HEK293 (cell line): ENCODE measurements around the gene SNRNP70.

Experiments
- BCL11A ChIP-seq: fragments of 450-650 bp; formaldehyde crosslinking; IDR thresholded peaks from 2 replicates; pipeline ENCODE4 v1.5.1; 2016; ENCODE audit warnings: low read depth, missing biosample characterization, missing genetic modification characterization
- MZF1 ChIP-seq: fragments of 450-650 bp; formaldehyde crosslinking; IDR thresholded peaks from 2 replicates; pipeline ENCODE4 v1.5.1; 2017; ENCODE audit warnings: missing biosample characterization, missing genetic modification characterization, borderline replicate concordance
- REPIN1 ChIP-seq: fragments of 450-650 bp; formaldehyde crosslinking; IDR thresholded peaks from 2 replicates; pipeline ENCODE4 v1.5.1; 2017; ENCODE audit warnings: missing biosample characterization, missing genetic modification characterization, low read depth
- ZBTB7A ChIP-seq: fragments of 450-650 bp; formaldehyde crosslinking; IDR thresholded peaks from 2 replicates; pipeline ENCODE4 v1.5.1; 2016; ENCODE audit warnings: low read depth, missing biosample characterization, missing genetic modification characterization
- ZIC2 ChIP-seq: fragments of 450-650 bp; formaldehyde crosslinking; IDR thresholded peaks from 2 replicates; pipeline ENCODE4 v1.5.1; 2016; ENCODE audit warnings: missing biosample characterization, missing genetic modification characterization
- ZNF24 ChIP-seq: fragments of 450-650 bp; formaldehyde crosslinking; IDR thresholded peaks from 2 replicates; pipeline ENCODE4 v1.5.1; 2016; ENCODE audit warnings: missing biosample characterization, missing genetic modification characterization
- ZNF274 ChIP-seq, 2 experiments: fragments of 200-500 bp in 1 of 2; fragments of 450-650 bp in 1 of 2; sonication (Bioruptor generic) in 1 of 2; formaldehyde crosslinking in 1 of 2; IDR thresholded peaks; 2 replicates each; pipeline versions ENCODE4 v1.5.1 to v1.6.1; 2014 to 2016; ENCODE audit warnings: borderline replicate concordance in 1 of 2, inconsistent platforms in 1 of 2, low read length in 1 of 2, missing biosample characterization in 1 of 2, missing genetic modification characterization in 1 of 2
- ZNF416 ChIP-seq: fragments of 450-650 bp; formaldehyde crosslinking; IDR thresholded peaks from 2 replicates; pipeline ENCODE4 v1.5.1; 2016; ENCODE audit warnings: missing biosample characterization, missing genetic modification characterization
- ZNF473 ChIP-seq: fragments of 450-650 bp; formaldehyde crosslinking; IDR thresholded peaks from 2 replicates; pipeline ENCODE4 v1.5.1; 2017; ENCODE audit warnings: missing biosample characterization, missing genetic modification characterization
- ZNF658 ChIP-seq: fragments of 450-650 bp; formaldehyde crosslinking; IDR thresholded peaks from 2 replicates; pipeline ENCODE4; 2016; ENCODE audit warnings: missing biosample characterization, missing genetic modification characterization
- ZNF777 ChIP-seq: fragments of 450-650 bp; formaldehyde crosslinking; IDR thresholded peaks from 2 replicates; pipeline ENCODE4 v1.5.1; 2017; ENCODE audit warnings: missing biosample characterization, missing genetic modification characterization, borderline replicate concordance
- ZNF843 ChIP-seq: fragments of 450-650 bp; formaldehyde crosslinking; IDR thresholded peaks from 2 replicates; pipeline ENCODE4 v1.5.1; 2016; ENCODE audit warnings: missing biosample characterization, missing genetic modification characterization
- TF ChIP-seq, protein P1 (sequence below): fragments of 450-650 bp; formaldehyde crosslinking; IDR thresholded peaks from 2 replicates; pipeline ENCODE4 v1.5.1; 2016; ENCODE audit warnings: missing biosample characterization, missing genetic modification characterization
- TF ChIP-seq, protein P2 (sequence below): fragments of 450-650 bp; formaldehyde crosslinking; IDR thresholded peaks from 2 replicates; pipeline ENCODE4 v1.5.1; 2016; ENCODE audit warnings: missing biosample characterization, missing genetic modification characterization

DNA sequence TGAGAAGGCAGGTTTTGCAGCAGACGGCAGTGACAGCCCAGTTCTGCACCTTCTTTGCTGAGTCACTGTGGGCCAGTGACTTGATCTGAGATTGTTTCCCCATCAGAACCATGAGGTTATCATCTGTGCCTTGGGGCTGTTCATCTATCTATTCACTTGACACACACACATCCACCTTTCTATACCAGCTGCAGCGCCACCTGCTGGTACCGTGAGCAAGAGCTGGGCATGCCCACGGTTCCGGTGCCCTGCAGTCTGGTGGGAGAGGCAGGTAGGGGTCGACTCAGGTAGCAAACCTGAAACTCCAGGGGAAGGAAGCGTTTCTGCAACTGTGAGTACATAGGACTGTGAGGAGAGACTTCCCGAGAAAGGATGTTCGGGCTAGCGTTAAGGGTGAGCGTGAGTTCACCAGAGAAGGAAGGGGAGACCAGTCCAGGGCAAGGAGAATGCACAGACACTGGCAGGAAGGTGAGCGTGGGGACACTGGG lies 21.4 kb downstream of the SNRNP70 start:
- TF ChIP-seq ZBTB7A (tag by site-specific recombination) (no peak), ZNF24 (no peak), ZNF843 (tag by site-specific recombination) (no peak), ZNF473 (tag by site-specific recombination) (no peak), REPIN1 (tag by site-specific recombination) (no peak), MZF1 (tag by site-specific recombination) (no peak), ZNF777 (no peak), ZNF416 (tag by site-specific recombination) (no peak), ZIC2 (tag by site-specific recombination) (no peak), ZNF658 (tag by site-specific recombination) (no peak), ZNF274 (IDR thresholded peaks at IDR 0.05; ENCODE audit: low read length) (no peak), ZNF274 (tag by site-specific recombination; IDR thresholded peaks at IDR 0.05; ENCODE audit: borderline replicate concordance) (no peak), BCL11A (tag by site-specific recombination) (no peak)
- TF ChIP-seq, protein P1, sequence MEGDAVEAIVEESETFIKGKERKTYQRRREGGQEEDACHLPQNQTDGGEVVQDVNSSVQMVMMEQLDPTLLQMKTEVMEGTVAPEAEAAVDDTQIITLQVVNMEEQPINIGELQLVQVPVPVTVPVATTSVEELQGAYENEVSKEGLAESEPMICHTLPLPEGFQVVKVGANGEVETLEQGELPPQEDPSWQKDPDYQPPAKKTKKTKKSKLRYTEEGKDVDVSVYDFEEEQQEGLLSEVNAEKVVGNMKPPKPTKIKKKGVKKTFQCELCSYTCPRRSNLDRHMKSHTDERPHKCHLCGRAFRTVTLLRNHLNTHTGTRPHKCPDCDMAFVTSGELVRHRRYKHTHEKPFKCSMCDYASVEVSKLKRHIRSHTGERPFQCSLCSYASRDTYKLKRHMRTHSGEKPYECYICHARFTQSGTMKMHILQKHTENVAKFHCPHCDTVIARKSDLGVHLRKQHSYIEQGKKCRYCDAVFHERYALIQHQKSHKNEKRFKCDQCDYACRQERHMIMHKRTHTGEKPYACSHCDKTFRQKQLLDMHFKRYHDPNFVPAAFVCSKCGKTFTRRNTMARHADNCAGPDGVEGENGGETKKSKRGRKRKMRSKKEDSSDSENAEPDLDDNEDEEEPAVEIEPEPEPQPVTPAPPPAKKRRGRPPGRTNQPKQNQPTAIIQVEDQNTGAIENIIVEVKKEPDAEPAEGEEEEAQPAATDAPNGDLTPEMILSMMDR (tag by site-specific recombination) = peak; percentile 81
- TF ChIP-seq, protein P2, sequence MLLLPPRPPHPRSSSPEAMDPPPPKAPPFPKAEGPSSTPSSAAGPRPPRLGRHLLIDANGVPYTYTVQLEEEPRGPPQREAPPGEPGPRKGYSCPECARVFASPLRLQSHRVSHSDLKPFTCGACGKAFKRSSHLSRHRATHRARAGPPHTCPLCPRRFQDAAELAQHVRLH (tag by site-specific recombination) = no peak
